ENCODE results near the gene FBXL13. TPM values are rescaled to one million over a fixed set of nuclear protein-coding genes. Genes with fewer than 3 reads are reported as not detected.
"Not testable (repeated sequence)": the region's sequence is repeated elsewhere in the genome, so short reads cannot be mapped to it uniquely, and the experiment has no call there.

FBXL13 gene
- total RNA-seq, 2 donors from 2014 or later: 0.45 to 1.1 TPM

DNA sequence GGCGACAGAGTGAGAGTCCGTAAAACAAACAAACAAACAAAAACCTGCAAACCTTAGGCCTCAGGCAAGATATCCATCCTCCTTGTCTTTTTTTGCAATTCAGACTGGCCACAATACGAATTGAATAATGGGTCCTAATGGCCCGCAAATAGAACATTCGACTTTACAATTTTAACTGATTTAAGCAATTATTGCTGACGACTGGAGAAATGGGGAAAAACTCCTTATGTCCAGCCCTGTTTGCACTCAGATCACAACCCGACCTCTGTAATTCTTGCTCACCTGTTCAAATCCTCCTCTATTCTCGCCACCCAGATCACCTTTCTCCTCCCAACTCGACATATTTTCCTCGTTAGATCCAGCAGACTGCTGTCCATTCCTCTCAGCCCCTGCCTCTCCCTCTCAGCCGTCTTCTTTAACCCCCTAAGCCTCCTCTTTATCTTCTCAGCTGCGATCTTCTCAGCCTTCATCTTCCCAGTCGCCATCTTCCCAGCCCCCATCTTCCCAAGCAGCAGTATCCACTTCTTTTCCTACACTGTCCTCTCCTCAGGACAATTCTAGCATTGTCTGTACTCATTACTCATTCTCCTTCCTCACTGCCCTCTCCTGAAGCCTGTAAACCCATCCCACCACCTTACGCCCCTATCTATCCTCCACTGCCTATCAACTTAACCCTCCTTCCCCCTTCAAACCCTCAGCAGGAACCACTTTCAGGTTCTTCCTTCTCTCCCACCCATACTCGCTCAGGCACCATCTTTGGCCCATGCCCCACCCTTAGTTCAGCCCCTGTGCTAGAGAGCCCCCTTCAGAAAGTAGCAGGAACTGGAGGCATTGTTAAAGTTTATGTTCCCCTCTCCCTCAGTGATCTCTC is 100.0 kb downstream of the FBXL13 start:
- Mint-ChIP-seq H3K9me3 (peaks cover 4% of the 10 kb centered on the region), H3K27ac (no peak overlapping the region), H3K4me1 (no peaks in the 10 kb centered on the region), H3K4me3 (no peak overlapping the region), H3K27me3 (peaks cover 8% of the 10 kb centered on the region), H3K36me3 (ENCODE audit: low read depth) (no peaks in the 10 kb centered on the region)
- ATAC-seq (replicated peaks): no peak

DNA sequence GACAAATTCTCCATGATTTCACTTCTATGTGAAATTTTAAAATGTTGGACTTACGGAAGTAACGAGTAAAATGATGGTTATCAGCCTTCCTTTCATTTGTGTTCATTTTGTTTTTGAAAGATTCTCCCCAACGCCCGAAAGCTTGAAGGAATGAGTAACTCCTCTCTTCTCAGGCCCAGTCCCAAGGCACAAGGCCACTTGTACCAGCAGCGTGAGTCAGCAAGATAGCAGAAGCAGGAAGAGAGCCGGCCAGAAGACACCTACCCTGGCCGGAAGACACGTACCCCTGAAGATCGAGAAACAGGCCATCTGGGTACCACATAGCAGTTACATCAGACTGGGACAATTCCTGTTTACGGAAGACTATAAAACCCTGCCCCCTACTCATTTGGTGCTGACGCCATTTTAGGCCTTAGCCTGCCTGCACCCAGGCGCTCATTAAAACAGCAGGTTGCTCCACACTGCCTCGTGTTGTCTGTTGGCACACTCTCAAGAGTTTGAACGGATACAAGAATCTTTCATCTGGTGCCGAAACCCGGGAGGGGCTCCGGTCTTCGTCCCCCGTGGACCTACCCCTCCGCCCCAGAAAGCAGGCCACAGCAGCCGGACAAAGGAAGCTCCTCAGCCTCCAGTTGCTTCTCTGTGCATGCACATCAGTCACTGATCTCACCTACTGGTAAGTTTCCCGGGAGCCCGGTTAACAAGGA is 101.3 kb downstream of the FBXL13 start:
- Mint-ChIP-seq H3K36me3 (ENCODE audit: low read depth) (no peaks in the 10 kb centered on the region), H3K4me3 (no peak overlapping the region), H3K27ac (no peak overlapping the region), H3K9me3 (peaks cover 4% of the 10 kb centered on the region), H3K4me1 (no peaks in the 10 kb centered on the region), H3K27me3 (peaks cover 8% of the 10 kb centered on the region)
- no peak for ATAC-seq (replicated peaks)

DNA sequence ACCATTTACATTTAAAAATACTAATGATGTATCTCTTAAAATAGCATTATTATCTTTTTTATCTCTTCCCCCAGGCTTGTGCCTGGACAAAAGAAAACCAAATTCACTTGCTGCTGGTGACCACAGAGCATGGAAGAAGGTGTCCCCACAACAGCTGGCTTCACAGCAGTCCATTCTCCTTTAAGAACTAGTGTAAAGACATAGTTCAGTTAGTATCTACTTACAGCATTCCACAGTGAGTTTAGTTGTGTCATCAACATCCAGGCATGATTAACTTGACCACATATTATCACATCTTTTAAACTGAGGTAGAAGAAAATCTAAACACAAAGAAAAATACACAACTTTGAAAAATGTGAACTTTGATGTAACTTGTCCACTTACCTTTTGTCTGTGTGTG is 106.8 kb downstream of the FBXL13 start:
- no peaks in the 10 kb centered on the region for H3K36me3 Mint-ChIP-seq (ENCODE audit: low read depth)
- no peaks in the 10 kb centered on the region for H3K4me1 Mint-ChIP-seq
- H3K4me3 Mint-ChIP-seq: no peak overlapping the region
- H3K27me3 Mint-ChIP-seq: no peaks in the 10 kb centered on the region
- H3K9me3 Mint-ChIP-seq: no peaks in the 10 kb centered on the region
- H3K27ac Mint-ChIP-seq: no peak overlapping the region
- no peak for ATAC-seq (replicated peaks)

DNA sequence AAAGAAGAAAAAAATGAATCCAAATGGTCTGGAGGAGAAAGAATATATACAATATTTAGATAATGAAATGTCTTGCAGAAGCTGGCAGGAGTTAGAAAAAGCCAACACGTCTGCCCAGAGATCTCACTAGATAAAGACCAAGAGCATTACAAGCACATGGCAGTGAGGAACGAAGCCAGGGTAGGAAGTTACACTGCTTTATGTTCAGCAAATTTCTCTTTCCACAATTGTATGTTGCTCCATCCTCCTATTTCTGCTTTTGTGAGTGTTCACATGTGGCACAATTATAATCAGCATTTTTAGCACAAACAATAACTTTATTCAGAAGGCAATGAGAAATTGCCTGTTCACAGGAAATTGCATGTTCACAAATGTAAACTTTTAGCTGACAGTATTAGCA is 108.1 kb downstream of the FBXL13 start:
- H3K27ac Mint-ChIP-seq: no peak overlapping the region
- no peak overlapping the region for H3K4me3 Mint-ChIP-seq
- no peaks in the 10 kb centered on the region for H3K9me3 Mint-ChIP-seq
- H3K36me3 Mint-ChIP-seq (ENCODE audit: low read depth): no peaks in the 10 kb centered on the region
- H3K4me1 Mint-ChIP-seq: no peaks in the 10 kb centered on the region
- no peaks in the 10 kb centered on the region for H3K27me3 Mint-ChIP-seq
- ATAC-seq (replicated peaks): no peak

DNA sequence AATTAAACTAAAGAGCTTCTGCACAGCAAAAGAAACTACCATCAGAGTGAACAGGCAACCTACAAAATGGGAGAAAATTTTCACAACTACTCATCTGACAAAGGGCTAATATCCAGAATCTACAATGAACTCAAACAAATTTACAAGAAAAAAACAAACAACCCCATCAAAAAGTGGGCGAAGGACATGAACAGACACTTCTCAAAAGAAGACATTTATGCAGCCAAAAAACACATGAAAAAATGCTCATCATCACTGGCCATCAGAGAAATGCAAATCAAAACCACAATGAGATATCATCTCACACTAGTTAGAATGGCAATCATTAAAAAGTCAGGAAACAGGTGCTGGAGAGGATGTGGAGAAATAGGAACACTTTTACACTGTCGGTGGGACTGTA is 112.6 kb downstream of the FBXL13 start:
- ATAC-seq (replicated peaks); H3K36me3 Mint-ChIP-seq (ENCODE audit: low read depth); H3K27me3 Mint-ChIP-seq; H3K9me3 Mint-ChIP-seq; H3K27ac Mint-ChIP-seq; H3K4me1 Mint-ChIP-seq; H3K4me3 Mint-ChIP-seq: not testable (repeated sequence)

DNA sequence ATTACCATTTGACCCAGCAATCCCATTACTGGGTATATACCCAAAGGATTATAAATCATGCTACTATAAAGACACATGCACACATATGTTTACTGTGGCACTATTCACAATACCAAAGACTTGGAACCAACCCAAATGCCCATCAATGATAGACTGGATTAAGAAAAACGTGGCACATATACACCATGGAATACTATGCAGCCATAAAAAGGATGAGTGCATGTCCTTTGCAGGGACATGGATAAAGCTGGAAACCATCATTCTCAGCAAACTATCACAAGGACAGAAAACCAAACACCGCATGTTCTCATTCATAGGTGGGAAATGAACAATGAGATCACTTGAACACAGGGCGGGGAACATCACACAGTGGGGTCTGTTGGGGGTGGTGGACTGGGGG is 116.6 kb downstream of the FBXL13 start:
- peaks cover 14% of the 10 kb centered on the region for H3K9me3 Mint-ChIP-seq
- not testable (repeated sequence) for H3K27ac Mint-ChIP-seq; H3K27me3 Mint-ChIP-seq; H3K36me3 Mint-ChIP-seq (ENCODE audit: low read depth); H3K4me1 Mint-ChIP-seq; H3K4me3 Mint-ChIP-seq; ATAC-seq (replicated peaks)

DNA sequence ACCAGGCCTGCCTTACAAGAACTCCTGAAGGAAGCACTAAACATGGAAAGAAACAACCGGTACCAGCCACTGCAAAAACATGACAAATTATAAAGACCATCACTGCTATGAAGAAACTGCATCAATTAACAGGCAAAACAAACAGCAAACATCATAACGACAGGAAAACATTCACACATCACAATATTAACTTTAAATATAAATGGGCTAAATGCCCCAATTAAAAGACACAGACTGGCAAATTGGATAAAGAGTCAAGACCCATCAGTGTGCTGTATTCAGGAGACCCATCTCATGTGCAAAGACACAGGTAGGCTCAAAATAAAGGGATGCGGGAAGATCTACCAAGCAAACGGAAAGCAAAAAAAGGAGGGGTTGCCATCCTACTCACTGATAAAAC is 120.2 kb downstream of the FBXL13 start:
- ATAC-seq (replicated peaks); H3K36me3 Mint-ChIP-seq (ENCODE audit: low read depth); H3K4me1 Mint-ChIP-seq; H3K27me3 Mint-ChIP-seq; H3K27ac Mint-ChIP-seq; H3K4me3 Mint-ChIP-seq: not testable (repeated sequence)
- peaks cover 19% of the 10 kb centered on the region for H3K9me3 Mint-ChIP-seq

DNA sequence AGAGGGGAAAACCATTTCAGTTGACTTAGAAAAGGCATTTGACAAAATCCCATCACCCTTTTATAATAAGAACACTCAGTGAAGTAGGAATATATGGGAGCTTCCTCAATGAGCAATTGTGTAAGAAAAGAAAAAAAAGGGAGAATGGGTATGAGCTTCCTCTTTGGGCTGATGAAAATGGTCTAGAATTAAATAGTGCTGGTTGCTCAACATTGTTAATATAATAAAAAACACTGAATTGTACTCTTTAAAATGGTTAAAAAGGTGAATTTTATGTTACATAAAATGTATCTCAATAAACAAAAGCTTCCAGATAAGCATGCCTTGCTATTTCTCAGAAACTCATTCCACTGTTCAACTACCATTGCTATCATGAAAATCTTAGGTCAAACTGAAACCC is 121.2 kb downstream of the FBXL13 start:
- Mint-ChIP-seq H3K36me3 (ENCODE audit: low read depth) (no peaks in the 10 kb centered on the region), H3K27me3 (peaks cover 7% of the 10 kb centered on the region), H3K4me3 (no peak overlapping the region), H3K9me3 (peaks cover 19% of the 10 kb centered on the region), H3K4me1 (no peaks in the 10 kb centered on the region), H3K27ac (no peak overlapping the region)
- no peak for ATAC-seq (replicated peaks)

DNA sequence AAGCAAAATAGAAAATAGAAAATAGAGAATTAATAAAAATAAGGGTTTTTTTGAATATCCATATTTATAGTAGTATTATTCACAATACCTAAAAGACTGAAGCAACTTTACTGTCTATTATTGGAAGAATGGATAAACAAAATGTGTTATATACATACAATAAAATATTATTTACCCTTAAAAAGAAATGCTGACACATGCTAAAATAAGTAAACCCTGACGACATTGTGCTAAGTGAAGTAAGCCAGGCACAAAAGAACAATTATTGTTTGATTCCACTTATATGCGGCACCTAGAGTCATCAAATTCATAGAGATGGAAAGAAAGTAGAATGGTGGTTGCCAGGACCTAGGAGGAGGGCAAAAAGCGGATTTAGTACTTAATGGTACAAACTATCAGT is 122.8 kb downstream of the FBXL13 start:
- Mint-ChIP-seq H3K4me3 (no peak overlapping the region), H3K27me3 (peaks cover 7% of the 10 kb centered on the region), H3K9me3 (peaks cover 19% of the 10 kb centered on the region), H3K36me3 (ENCODE audit: low read depth) (no peaks in the 10 kb centered on the region), H3K4me1 (no peaks in the 10 kb centered on the region), H3K27ac (no peak overlapping the region)
- ATAC-seq (replicated peaks): no peak

DNA sequence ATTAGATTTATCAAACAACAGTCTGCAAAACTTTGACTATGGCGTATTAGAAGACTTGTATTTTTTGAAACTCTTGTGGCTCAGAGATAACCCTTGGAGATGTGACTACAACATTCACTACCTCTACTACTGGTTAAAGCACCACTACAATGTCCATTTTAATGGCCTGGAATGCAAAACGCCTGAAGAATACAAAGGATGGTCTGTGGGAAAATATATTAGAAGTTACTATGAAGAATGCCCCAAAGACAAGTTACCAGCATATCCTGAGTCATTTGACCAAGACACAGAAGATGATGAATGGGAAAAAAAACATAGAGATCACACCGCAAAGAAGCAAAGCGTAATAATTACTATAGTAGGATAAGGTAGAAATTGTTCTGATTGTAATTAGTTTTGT is 130.4 kb downstream of the FBXL13 start:
- no peak overlapping the region for H3K27ac Mint-ChIP-seq
- ATAC-seq (replicated peaks): no peak
- H3K36me3 Mint-ChIP-seq (ENCODE audit: low read depth): no peaks in the 10 kb centered on the region

DNA sequence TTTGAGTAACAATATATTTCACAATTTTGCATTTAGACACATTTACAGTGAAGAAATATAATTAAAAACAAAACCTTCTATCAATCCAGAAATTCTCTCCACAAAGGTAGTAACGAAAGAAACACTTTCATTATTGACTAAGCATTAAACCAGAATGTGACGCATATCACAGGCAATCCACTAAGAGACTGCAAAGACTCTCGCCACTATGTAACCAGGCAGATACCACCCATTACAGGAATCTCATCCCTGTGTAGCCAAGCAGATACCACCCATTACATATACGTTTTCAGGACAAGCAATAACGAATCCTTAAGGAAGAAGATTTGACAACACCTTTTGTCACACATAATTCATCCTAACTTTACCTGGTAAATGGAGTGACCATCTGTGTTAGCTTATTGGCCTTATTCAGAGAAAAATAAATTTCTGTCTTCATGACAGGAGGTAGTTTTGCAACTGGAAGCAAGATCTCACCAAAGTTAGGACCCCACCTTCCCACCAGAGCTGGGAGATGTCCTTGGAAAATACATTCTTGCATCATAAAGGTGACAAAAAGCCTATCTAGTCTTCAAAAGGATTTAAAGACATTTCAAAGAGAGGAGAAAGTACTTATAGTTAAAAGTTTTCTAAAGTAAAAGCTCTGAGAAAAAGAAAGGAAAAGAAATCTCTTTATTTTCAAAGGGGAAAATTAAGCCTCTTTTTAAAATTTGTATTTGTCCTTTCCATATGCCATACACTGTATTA is 131.0 kb downstream of the FBXL13 start:
- Mint-ChIP-seq H3K27ac (no peak overlapping the region), H3K4me1 (no peaks in the 10 kb centered on the region), H3K9me3 (no peaks in the 10 kb centered on the region), H3K36me3 (ENCODE audit: low read depth) (no peaks in the 10 kb centered on the region), H3K27me3 (no peaks in the 10 kb centered on the region), H3K4me3 (no peak overlapping the region)
- peak; percentile 44 for ATAC-seq (replicated peaks)

More for the DNA sequence above, 130.4 kb downstream of the FBXL13 start:
- Mint-ChIP-seq H3K9me3 (no peaks in the 10 kb centered on the region), H3K4me1 (no peaks in the 10 kb centered on the region), H3K27me3 (no peaks in the 10 kb centered on the region), H3K4me3 (no peak overlapping the region)

DNA sequence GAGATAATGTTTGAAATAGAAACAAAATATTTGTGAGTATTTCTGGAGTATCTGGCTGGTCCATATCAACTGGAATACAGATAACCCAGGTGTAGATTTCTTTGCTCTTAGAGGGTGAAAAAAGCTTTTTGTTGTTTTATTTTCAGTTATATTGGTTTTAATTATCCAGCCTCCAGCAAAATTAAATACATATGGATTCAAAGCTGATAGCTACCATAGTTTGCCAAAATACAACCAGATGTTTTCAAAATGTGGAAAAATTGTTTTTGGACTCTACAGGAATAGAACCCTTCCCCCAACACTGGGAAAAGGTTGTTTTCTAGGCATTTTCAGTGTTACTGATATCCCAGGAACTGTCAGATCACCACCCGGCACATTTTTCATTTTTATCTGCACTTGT is 131.7 kb downstream of the FBXL13 start:
- Mint-ChIP-seq H3K9me3 (no peaks in the 10 kb centered on the region), H3K27ac (no peak overlapping the region), H3K36me3 (ENCODE audit: low read depth) (no peaks in the 10 kb centered on the region), H3K4me3 (no peak overlapping the region), H3K4me1 (no peaks in the 10 kb centered on the region), H3K27me3 (no peaks in the 10 kb centered on the region)
- ATAC-seq (replicated peaks): no peak

DNA sequence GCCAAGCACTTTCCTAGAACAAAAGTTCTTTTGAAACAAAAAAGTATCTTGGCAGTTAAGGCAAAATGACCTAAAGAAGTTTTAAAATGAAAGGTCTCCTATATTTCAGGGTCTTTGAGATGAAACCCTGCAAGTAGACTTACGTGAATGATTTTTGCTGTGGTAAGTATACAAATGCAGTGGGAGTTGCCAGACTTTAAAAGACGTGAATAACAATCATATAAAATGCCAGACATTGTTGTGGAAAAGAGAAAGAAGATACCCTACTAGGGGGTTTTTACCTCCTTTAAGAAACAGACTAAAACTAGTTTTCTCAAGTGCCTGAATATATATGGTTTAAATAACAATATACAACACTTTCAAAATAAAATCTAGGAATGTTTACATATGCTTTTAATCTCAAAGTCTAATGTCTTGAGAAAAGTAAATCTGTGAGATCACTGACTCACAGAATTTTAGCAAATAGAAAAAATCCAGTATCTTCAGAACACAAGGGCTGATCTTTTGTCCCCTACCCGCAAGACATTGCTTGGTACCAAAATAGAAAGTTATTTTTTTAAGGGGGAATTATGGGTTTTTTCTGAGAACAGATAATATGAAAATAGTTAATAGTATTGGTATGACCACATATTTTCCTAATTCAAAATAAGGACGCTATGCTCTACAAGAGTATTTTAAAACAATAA is 132.3 kb downstream of the FBXL13 start:
- Mint-ChIP-seq H3K4me3 (no peak overlapping the region), H3K27me3 (no peaks in the 10 kb centered on the region), H3K27ac (no peak overlapping the region), H3K4me1 (no peaks in the 10 kb centered on the region), H3K36me3 (ENCODE audit: low read depth) (no peaks in the 10 kb centered on the region), H3K9me3 (no peaks in the 10 kb centered on the region)
- ATAC-seq (replicated peaks): no peak

DNA sequence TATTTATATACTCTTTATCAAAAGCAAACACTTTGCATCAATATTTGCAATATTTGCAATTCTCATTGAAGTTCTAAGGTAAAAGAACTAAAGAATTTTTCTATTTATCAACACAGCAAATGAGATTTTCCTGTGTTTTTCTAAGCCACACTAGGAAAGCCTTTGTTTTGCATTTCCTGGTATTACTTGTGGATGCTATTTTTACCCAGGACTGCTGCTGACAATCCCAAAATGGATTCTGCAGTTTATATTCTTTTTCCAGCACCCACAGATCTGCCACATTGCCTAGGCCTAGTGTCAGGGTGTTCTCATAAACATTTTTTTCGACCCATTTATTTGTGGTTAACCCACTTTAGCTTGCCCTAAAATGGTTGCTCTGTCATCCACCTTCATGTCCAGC is 135.9 kb downstream of the FBXL13 start:
- no peak overlapping the region for H3K27ac Mint-ChIP-seq
- H3K27me3 Mint-ChIP-seq: no peaks in the 10 kb centered on the region
- H3K9me3 Mint-ChIP-seq: no peaks in the 10 kb centered on the region
- H3K4me3 Mint-ChIP-seq: no peak overlapping the region
- no peak for ATAC-seq (replicated peaks)
- H3K36me3 Mint-ChIP-seq (ENCODE audit: low read depth): no peaks in the 10 kb centered on the region
- no peaks in the 10 kb centered on the region for H3K4me1 Mint-ChIP-seq
